Neural crest cell (in vitro differentiated cells): ENCODE results near the gene SLC44A5. TPM values are rescaled to one million over a fixed set of nuclear protein-coding genes. Genes with fewer than 3 reads are reported as not detected.
A peak's percentile ranks its signal among the peaks of the same experiment; 100 is the strongest.
"Not testable (repeated sequence)": the region's sequence is repeated elsewhere in the genome, so short reads cannot be mapped to it uniquely, and the experiment has no call there.

ENCODE experiments used
- DNase-seq: peaks from one replicate; pipeline ENCODE4 v3.0.0; 2021; ENCODE audit warnings: low read depth, mixed read lengths, low spot score
- H3K27ac Mint-ChIP-seq: one replicate; pipeline ENCODE4 v1.8.0; 2021; ENCODE audit warnings: mild to moderate bottlenecking, mixed read lengths; ENCODE audit not compliant: unreplicated experiment
- H3K27me3 Mint-ChIP-seq: 2 replicates; pipeline ENCODE4 v1.8.0; 2021; ENCODE audit warnings: low read depth, mild to moderate bottlenecking, mixed read lengths
- H3K36me3 Mint-ChIP-seq: 2 replicates; pipeline ENCODE4 v1.8.0; 2021; ENCODE audit warnings: low read depth, mild to moderate bottlenecking, mixed read lengths
- H3K4me1 Mint-ChIP-seq: 2 replicates; pipeline ENCODE4 v1.8.0; 2021; ENCODE audit warnings: mixed read lengths
- H3K4me3 Mint-ChIP-seq: one replicate; pipeline ENCODE4 v1.8.0; 2021; ENCODE audit warnings: mild to moderate bottlenecking, mixed read lengths
- H3K9me3 Mint-ChIP-seq: 2 replicates; pipeline ENCODE4 v1.8.0; 2021; ENCODE audit warnings: mixed read lengths
- CTCF ChIP-seq: fragments of 200-600 bp; sonication (generic); conservative IDR thresholded peaks from 2 replicates; pipeline ENCODE4 v1.5.0; 2021; ENCODE audit warnings: antibody characterized with exemption, mild to moderate bottlenecking
- total RNA-seq: library from RNA; stranded (reverse); gene quantifications from 2 replicates; pipeline ENCODE4 v1.2.1, GENCODE V29; 2021

The SLC44A5 gene
- total RNA-seq, 1 donor from 2014 or later, result 9.7 TPM

DNA sequence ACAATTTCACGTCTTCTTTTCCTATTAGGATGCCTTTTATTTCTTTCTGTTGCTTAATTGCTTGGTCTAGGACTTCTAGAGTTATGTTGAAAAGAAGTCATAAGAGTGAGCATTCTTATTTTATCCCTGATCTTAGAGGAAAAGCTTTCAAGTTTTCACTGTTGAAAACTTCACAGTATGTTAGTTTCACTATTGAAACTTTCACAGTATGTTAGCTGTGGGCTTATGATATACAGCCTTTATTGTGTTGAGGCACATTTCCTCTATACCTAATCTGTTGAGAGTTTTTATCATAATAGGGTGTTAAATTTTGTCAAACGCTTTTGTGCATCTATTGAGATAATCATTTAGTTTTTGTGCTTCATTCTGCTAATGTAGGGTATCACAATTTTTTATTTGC is 249.7 kb downstream of the SLC44A5 start:
- Mint-ChIP-seq H3K4me3 (no peak overlapping the region), H3K4me1 (no peaks in the 10 kb centered on the region), H3K9me3 (peaks cover 5% of the 10 kb centered on the region), H3K36me3 (peaks cover 6% of the 10 kb centered on the region), H3K27me3 (no peaks in the 10 kb centered on the region), H3K27ac (no peak overlapping the region)
- no peak for TF ChIP-seq CTCF
- no peak for DNase-seq

GRCh38 chr1:75354267-75354666 is 256.6 kb downstream of the SLC44A5 start:
- H3K9me3 Mint-ChIP-seq, H3K4me1 Mint-ChIP-seq, H3K4me3 Mint-ChIP-seq, H3K36me3 Mint-ChIP-seq, H3K27me3 Mint-ChIP-seq, DNase-seq: not testable (repeated sequence)
- peak overlapping the region; percentile 84 for H3K27ac Mint-ChIP-seq

GRCh38 chr1:75353051-75353450 is 257.9 kb downstream of the SLC44A5 start:
- no peaks in the 10 kb centered on the region for H3K27me3 Mint-ChIP-seq

DNA sequence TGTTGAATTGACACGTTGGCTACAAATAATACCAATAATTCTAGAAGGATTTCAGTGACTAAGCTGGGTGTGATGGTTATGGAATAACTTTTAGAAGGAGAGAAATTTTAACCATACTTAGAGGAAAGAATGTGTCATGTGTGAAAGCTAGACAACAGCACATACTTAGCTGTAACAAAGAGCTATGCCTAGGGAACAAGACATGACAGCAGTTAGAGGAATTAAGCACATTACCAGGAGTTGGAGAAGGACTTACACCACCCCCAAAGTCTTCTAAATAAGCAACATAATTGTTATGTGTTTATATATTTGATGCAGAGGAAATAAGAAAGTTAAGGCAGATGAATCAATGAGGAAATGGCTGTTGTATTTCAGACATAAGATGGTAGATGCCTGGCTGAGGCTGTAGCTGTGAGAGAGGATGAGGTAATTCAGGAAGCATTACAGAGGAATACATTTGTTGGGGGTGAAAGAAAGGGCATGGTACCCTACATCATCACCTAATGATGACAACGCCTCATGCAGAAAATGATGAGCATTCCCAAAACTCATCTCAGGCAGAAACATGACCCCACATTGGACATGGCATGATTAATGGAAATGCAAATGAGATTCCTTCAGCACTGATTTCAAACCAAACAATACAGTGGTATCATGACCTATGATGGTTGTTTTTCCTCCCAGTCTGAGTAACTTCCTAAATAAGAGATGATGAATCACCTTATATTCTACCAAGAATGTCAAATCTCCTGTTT is 265.2 kb downstream of the SLC44A5 start:
- peaks cover 32% of the 10 kb centered on the region for H3K4me1 Mint-ChIP-seq

More at GRCh38 chr1:75353051-75353450, 257.9 kb downstream of the SLC44A5 start:
- TF ChIP-seq CTCF, result no peak
- H3K9me3 Mint-ChIP-seq, result peaks cover 4% of the 10 kb centered on the region
- H3K27ac Mint-ChIP-seq, result no peak overlapping the region
- no peak for DNase-seq
- no peaks in the 10 kb centered on the region for H3K4me1 Mint-ChIP-seq
- no peak overlapping the region for H3K4me3 Mint-ChIP-seq
- H3K36me3 Mint-ChIP-seq, result no peaks in the 10 kb centered on the region

DNA sequence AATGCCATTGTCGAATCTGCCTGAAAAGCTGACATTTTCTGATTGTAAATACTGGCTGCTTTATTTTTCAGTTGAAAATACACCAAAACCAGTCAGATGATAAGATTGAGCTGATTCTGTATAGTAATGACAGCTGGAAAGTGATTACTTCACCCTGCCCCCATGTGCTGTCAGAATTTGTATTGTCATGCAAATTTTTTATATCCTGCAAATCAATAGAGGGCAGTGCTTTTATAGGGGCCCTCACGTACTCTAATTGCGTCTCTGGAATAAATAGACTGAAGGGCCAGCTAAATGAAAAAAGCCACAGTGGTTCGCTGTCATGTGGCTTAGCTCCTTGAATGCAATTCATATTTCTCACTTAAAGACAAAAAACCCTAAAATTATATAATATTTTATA is 268.1 kb downstream of the SLC44A5 start:
- H3K27ac Mint-ChIP-seq, result no peak overlapping the region
- H3K4me3 Mint-ChIP-seq, result no peak overlapping the region
- H3K27me3 Mint-ChIP-seq, result no peaks in the 10 kb centered on the region
- no peak for TF ChIP-seq CTCF
- no peaks in the 10 kb centered on the region for H3K36me3 Mint-ChIP-seq
- peaks cover 42% of the 10 kb centered on the region for H3K4me1 Mint-ChIP-seq
- no peak for DNase-seq
- H3K9me3 Mint-ChIP-seq, result no peaks in the 10 kb centered on the region

More for the DNA sequence above, 265.2 kb downstream of the SLC44A5 start:
- Mint-ChIP-seq H3K4me3 (no peak overlapping the region), H3K36me3 (no peaks in the 10 kb centered on the region), H3K27ac (no peak overlapping the region), H3K9me3 (peaks cover 4% of the 10 kb centered on the region), H3K27me3 (no peaks in the 10 kb centered on the region)
- DNase-seq, result no peak
- TF ChIP-seq CTCF, result no peak

DNA sequence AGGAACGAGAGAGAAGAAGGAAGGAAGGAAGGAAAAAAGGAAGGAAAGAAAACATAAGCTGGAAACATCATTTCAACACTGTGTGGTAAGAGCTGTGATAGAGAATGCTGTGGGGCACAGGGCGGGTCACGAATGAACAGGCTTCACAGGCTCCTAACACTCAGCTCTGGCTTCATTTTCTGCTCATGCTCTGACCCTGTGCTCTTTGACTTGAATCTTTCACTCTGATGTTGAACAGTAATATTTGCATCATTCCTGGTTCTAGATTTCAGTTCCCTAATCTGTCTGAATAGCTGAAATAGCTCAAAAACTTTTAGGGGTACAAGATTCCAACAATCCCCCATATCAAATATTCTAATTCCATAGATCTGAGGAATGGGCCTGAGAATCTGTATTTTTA is 269.4 kb downstream of the SLC44A5 start:
- no peaks in the 10 kb centered on the region for H3K27me3 Mint-ChIP-seq
- H3K9me3 Mint-ChIP-seq, result no peaks in the 10 kb centered on the region
- TF ChIP-seq CTCF, result no peak
- H3K4me3 Mint-ChIP-seq, result no peak overlapping the region
- peaks cover 42% of the 10 kb centered on the region for H3K4me1 Mint-ChIP-seq
- H3K27ac Mint-ChIP-seq, result no peak overlapping the region
- H3K36me3 Mint-ChIP-seq, result no peaks in the 10 kb centered on the region
- DNase-seq, result no peak
